Measurements from ENCODE around the gene KMT2E. TPM values are rescaled to one million over a fixed set of nuclear protein-coding genes. Genes with fewer than 3 reads are reported as not detected.
A peak's percentile ranks its signal among the peaks of the same experiment; 100 is the strongest.

Gene KMT2E
- total RNA-seq, 1 experiment from 2014 or later: 40.2 TPM

GRCh38 chr7:105118612-105119600 is 104.9 kb downstream of the KMT2E start:
- DNase-seq (ENCODE audit: extremely low read depth, low read depth): no peak

GRCh38 chr7:105122619-105123018 is 108.6 kb downstream of the KMT2E start:
- DNase-seq (ENCODE audit: extremely low read depth, low read depth): no peak

GRCh38 chr7:105125745-105126144 is 111.7 kb downstream of the KMT2E start:
- no peak for DNase-seq (ENCODE audit: extremely low read depth, low read depth)

- DNase-seq (ENCODE audit: extremely low read depth, low read depth): no peak
Observed at GRCh38 chr7:105126436-105126975, 112.5 kb downstream of the KMT2E start.

GRCh38 chr7:105127179-105127578 is 113.2 kb downstream of the KMT2E start:
- no peak for DNase-seq (ENCODE audit: extremely low read depth, low read depth)

- no peak for DNase-seq (ENCODE audit: extremely low read depth, low read depth)
Observed at GRCh38 chr7:105130048-105130447, 116.0 kb downstream of the KMT2E start.

GRCh38 chr7:105130580-105130979 is 116.6 kb downstream of the KMT2E start:
- DNase-seq (ENCODE audit: extremely low read depth, low read depth): no peak

GRCh38 chr7:105131033-105131656 is 117.1 kb downstream of the KMT2E start:
- no peak for DNase-seq (ENCODE audit: extremely low read depth, low read depth)

GRCh38 chr7:105131890-105132289 is 117.9 kb downstream of the KMT2E start:
- no peak for DNase-seq (ENCODE audit: extremely low read depth, low read depth)

GRCh38 chr7:105132335-105132734 is 118.3 kb downstream of the KMT2E start:
- DNase-seq (ENCODE audit: extremely low read depth, low read depth): no peak

- DNase-seq (ENCODE audit: extremely low read depth, low read depth): no peak
Observed at GRCh38 chr7:105132835-105133234, 118.8 kb downstream of the KMT2E start.

GRCh38 chr7:105133358-105133757 is 119.4 kb downstream of the KMT2E start:
- DNase-seq (ENCODE audit: extremely low read depth, low read depth): no peak

GRCh38 chr7:105133986-105134655 is 120.1 kb downstream of the KMT2E start:
- no peak for DNase-seq (ENCODE audit: extremely low read depth, low read depth)

- no peak for DNase-seq (ENCODE audit: extremely low read depth, low read depth)
Observed at GRCh38 chr7:105136221-105136620, 122.2 kb downstream of the KMT2E start.

GRCh38 chr7:105137898-105138297 is 123.9 kb downstream of the KMT2E start:
- no peak for DNase-seq (ENCODE audit: extremely low read depth, low read depth)

- DNase-seq (ENCODE audit: extremely low read depth, low read depth): no peak
Observed at GRCh38 chr7:105139381-105139780, 125.4 kb downstream of the KMT2E start.

GRCh38 chr7:105141068-105141467 is 127.1 kb downstream of the KMT2E start:
- DNase-seq (ENCODE audit: extremely low read depth, low read depth): peak; percentile 12

GRCh38 chr7:105149827-105150226 is 135.8 kb downstream of the KMT2E start:
- no peak for DNase-seq (ENCODE audit: extremely low read depth, low read depth)

- no peak for DNase-seq (ENCODE audit: extremely low read depth, low read depth)
Observed at GRCh38 chr7:105151152-105151551, 137.1 kb downstream of the KMT2E start.

GRCh38 chr7:105153531-105153930 is 139.5 kb downstream of the KMT2E start:
- DNase-seq (ENCODE audit: extremely low read depth, low read depth): no peak

- no peak for DNase-seq (ENCODE audit: extremely low read depth, low read depth)
Observed at GRCh38 chr7:105154084-105154483, 140.1 kb downstream of the KMT2E start.
